Activated gamma-delta T cell (primary cell): Measurements from ENCODE around the gene ERFL.

Experiments used
- DNase-seq: peaks from one replicate; lab custom pipeline; 2025; lab: John Stamatoyannopoulos, UW
- total RNA-seq, 2 donors: gene quantifications; one replicate each; lab custom pipeline; 2026; lab: John Stamatoyannopoulos, UW

Gene ERFL
- 4.7 to 21.4 reads per million in 2 donors for total RNA-seq

DNA sequence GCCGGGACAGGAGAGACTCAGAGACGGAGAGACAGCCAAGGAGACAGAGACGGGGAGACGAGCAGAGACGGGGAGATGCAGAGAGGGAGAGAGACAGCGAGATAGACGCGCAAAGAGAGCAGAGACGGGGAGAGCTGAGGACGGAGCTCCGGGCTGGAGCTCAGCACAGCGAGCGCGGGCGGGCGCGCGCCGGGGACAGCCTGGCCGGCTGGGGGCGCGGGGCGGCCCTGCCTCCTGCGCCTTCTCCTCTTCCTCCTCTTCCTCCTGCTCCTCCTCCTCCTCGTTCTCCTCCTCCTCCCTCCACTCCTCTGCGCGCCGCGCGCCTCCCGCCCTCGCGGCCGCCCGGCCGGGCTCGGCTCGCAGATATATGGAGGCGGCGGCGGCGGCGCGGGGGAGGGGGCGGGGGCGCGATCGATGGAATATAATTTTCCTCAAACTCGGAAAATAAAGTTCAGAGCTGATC lies at the start of gene ERFL:
Gene ERFL, minus strand, starts transcription at position 229 of the 463 bp plus-strand sequence. CDS start 15,530 bp downstream, outside the sequence.
- DNase-seq: no peak

DNA sequence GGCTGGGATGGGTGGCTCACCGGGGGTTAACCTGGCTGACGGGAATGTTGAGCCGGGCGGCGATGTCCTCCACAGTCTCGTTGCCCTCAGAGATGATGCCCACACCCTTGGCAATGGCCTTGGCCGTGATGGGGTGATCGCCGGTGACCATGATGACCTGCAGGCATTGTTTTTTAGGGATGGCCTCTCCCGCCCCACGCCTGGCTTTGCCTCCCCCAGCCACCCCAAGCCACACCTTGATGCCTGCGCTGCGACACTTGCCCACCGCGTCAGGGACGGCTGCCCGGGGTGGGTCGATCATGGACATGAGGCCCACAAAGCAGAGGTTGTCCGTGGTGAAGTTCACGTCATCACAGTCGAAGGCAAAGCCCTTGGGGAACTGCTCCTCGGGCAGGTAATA lies 49.7 kb upstream of the ERFL start:
- DNase-seq: no peak

DNA sequence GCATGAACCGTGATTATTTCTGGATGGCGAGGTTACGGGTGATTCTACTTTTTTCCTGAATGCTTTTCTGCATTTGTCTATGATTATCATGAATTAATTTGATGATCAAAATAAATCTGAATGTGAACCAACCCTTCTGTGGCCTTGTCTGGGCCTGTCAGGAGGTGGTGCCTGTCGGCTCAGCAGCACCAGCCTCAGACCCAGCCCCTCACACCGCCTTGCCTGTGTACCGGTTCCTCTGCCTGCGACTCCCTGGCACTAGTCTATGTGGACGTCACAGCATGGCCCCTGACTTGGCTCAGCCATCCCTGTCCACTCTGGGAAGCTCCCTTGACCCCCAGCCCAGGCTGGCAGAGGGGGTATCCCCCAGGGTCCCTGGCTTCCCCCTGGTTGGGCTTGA lies 46.4 kb upstream of the ERFL start:
- no peak for DNase-seq

DNA sequence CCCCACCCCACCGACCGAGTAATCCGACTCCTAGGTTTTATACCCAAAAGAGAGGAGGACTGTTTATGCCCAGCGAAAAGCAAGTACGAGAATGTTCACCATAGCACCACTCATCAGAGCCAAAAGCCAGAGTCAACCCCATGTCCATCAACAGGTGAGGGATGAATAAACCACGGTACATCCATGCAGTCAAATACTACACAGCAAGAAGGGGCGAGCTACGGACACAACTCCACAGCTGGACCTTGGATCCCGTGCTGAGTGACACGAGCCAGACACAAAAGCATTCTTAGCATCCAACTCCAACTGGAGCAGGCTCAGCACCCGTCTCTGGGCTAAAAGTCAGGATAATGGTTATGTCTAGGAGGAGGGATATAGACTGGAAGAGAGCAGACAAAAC lies 43.1 kb upstream of the ERFL start:
- DNase-seq: no peak

DNA sequence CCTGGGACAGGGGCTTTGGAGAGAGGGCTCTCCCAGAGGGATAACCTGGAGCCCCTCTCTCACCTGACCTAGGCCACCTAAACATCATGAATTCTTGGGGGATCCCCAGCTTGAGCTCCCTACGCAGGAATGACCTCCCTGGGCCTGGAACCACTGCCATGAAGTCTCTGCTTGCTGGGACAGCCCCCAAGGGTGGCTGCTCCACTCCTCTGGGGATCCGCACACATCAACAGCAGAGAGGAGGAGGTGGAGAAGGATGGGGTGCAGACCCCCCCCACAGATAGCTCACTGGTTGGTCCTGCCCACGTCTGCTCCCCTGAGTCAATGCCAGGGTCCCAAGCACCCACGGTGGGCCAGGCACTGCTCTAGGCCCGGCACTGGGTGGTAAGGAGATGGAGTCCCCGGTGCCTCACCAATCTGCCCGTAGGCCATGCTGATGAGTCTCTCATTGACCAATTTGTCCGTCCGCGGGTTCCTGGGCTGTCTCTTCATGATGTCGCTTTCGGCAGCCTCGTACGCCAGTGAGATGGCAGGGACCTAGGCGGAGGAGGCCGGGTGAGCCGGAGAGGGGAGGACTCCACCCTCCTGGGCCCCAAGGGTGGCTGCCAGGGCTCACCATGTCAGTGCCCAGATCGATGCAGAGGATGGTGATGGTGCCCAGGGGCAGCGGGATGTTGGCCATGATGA lies 41.7 kb upstream of the ERFL start:
- DNase-seq: no peak

DNA sequence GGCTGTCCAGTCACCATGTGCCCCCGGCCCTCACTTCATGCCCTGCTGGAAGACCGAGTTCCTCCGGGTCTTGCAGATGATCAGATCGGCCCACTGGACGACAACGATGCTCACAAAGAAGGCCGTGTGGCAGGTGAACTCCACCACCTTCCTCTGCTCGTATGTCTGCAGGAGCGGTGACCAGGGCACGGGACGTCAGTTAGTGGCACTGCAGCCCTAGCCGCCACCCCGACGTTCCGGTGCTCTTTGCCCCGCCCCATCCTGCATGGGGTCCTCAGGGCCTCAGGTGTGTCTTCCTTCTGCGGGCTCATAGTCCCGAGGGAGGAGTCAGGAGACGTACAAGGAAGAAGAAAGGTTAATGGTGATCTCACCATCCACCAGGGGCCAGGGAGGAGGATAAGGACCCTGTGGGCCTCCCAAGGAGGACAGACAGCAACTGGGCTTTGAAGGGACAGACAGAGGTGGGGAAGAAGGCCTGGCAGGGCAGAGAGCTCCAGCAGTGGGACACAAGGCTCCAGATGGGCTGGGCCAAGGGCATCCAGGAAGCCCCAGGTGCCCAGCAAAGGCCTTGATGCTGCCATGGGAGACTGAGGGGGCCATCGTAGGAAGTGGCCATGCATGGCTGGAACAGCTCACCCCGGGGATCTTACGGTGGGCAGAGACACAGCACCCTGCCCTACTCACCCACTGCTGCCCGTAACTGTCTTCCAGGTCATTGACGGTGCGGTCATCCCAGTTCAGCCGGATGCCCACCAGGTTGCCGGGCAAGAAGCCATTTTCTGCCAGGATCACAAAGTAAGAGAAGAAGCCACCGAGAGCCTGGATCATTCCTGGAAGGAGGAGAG lies 40.7 kb upstream of the ERFL start:
- DNase-seq: no peak

DNA sequence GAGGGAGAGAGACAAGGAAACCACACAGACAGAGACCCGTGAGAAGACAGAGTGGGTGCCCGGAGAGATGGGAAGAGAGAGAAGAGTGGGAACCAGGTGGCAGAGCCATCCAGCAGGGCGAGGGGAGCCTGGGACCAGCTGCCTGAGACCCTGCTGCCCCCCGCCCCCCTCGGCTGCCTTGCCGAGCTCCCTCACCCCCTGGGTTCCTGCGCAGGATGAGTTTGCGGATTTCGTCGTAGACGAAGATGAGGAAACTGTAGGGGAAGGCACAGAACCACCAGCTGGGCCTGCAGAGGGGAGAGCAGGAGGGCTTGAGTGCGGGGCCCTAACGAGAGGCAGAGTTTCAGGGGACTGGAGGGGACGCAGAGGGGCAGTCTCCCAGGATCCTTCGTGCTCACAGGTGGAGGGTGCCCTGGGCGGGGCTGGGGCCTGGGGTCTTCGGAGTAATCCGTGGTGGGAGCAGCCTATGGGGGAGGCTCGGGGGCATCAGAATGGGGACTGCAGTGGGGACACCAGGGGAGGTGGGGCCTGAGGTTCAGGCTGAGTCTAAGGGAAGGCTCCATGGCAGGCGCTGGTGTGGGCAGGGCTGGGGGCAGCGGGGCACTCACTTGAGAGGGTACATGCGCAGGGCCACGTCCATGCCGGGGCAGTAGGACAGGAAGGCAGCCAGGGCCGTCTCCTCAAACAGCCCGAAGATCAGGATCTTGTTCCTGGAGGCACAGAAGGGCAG lies 39.0 kb upstream of the ERFL start:
- no peak for DNase-seq

DNA sequence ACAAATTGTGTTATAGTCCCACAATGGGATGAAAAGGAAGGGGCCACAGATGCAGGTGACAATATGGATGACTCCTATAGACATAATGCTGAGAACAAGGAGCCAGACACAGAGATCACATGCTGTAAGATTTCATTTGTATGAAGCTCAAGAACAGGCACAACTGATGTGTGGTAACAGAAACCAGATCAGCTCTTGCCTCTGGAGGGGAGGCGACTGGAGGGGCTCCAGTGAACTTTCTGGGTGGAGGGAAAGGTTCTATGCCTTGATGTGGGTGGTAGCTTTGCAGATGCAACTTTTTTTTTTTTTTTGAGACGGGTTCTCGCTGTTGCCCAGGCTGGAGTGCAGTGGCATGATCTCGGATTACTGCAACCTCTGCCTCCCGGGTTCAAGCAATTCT lies 36.9 kb upstream of the ERFL start:
- no peak for DNase-seq

DNA sequence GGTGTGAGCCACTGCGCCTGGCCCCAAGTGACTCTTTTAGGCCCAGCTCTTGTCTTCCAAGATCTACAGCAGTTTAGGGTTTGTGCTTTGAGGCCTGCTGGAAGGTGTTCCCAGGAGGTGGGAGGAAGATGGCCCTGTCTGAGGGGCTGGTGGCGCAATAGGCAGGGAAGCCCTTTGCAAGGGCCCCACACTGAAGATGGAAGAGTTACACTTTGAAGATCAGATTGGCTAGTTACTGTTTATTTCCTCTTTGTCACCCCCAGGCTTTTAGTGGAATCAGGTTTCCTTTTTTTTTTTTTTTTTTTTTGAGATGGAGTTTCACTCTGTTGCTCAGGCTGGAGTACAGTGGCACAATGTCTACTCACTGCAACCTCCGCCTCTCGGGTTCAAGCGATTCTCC lies 32.7 kb upstream of the ERFL start:
- no peak for DNase-seq

DNA sequence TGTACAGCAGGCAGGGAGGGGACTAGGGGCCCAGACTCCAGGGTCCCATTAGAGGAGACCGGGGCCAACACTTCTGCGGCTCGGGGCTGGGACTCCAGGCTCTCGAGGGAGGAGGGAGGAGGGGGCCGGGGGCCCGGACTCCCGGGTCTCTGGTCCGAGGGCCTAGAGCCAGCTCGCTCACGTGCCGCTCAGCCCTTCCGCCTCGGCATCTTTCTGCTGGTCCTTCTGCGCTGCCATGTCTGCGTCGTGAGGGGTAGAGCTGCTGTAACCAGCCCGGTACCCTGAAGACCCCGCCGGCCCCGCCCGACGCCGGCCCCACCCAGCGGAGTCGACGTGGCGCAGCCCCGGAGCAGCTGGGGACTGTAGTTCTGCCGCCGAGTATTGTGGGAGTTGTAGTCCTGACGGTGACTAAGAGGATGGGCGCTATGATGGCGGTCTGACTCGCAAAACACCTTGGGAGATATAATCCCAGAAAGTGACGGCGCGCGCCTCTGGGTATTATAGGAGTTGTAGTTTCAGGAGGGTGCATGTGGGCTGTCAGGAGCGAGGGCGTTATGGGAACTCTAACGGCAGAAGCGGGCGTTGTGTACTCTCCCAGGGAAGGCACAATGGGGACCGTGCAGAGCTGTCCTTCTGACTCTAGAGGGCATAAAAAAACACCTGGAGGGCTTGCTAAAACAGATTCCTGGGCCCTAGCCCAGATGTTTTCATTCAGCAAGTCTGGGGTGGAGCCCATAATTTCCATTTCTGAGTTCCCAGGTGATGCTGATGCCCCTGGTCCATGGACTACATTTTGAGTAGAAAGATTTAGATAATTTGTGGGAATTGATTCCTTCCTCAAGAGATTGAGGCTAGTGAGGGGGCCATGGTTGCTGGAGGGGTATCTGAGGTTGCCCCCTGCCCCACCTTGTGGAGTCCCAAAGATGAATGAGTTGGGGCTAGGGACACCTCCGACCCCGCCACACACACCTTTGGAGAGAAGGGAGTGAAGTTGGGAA lies 31.1 kb upstream of the ERFL start, which contains the start of gene RABAC1:
Gene RABAC1, minus strand, starts transcription at position 266 of the 998 bp plus-strand sequence. Its CDS starts 29 bp downstream, at position 237.
- peak; percentile 61 for DNase-seq

DNA sequence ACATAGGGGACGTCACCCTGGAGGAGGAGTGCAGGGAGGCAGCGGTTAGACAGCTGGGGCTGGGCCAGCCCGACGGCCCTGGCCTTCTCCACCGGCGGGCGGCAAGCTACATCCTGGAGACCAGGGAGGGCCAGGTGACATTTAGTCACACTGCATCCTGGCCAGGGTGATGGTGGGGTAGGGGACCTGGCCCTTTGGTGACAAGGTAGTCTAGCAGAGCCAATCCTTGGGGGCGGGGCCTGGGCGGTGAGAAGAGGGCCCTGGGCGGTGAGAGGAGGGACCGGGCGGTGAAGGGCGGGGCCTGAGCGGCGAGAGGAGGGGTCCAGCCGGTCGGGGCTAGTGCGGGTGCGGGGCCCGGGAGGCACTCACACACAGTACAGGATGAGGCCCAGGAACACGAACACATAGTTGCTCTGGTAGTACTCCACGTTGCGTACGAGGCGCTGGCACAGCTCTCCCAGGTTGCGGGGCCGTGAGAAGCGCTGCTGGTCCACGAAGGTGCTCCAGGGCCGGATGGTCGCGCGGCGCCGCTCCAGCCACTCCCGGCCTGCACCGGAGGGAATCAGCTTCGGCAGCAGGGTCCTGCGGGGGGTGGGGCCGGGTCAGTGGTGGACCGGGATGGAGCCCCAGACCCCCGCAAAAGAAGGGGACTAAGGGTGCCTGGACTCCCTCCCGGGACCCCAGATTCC lies 30.3 kb upstream of the ERFL start:
- peak; percentile 60 for DNase-seq

DNA sequence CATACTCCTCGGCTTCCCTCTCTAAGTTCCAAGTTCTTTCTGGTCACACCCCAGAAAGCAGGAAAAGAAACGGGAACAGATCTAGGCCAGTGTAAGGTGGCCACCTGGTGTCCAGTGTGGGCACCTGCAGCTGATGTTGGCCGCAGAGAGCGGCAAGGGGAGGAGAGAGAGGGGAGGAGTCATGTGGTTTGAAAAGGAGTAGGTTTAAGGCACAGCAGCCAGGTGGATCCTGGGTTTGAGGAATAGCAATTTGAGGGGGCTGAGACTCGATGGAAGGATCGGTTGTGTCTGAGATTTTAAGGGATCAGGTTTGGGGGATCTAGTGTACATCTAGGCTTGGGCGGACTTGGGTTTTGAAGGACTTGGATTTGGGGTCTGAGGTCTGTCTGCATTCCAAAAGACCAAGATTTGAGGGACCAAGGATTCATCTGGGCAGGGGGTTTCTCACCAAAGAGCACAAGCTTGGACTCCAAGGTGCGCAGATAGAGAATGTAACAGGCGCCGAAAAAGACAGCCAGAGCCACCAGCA lies 29.7 kb upstream of the ERFL start:
- no peak for DNase-seq

DNA sequence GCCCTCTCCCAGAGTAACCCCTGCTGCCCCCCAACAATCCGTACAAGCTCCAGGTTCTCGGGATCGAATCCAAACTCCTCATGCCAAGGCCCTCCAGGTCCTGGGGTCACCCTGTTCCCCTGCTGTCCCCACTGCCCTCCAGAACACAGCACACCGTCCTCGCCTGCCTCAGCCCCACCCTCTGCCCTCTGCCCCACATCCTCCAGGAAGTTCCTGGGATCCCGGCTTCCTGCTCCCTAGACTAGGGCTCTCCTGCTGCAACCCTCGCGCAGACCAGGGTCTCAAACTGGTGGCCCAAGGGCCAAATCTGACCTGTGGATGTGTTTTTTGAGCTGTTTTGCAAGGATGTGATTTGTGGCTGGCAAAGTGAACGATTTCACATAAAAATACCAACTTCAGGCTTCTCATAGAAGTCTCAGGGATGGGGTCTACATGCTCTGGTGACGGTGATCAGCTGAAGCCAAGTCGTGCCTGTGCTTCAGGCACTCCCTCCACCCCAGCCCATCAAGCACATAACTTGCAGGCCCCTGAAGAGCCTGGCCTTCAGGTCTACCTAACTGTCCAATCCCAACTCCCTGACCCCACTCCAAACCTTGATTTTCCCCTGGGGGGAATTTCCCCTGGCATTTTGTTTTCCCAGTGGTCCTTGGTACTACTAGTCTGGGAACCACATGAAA lies 29.1 kb upstream of the ERFL start:
- DNase-seq: no peak

DNA sequence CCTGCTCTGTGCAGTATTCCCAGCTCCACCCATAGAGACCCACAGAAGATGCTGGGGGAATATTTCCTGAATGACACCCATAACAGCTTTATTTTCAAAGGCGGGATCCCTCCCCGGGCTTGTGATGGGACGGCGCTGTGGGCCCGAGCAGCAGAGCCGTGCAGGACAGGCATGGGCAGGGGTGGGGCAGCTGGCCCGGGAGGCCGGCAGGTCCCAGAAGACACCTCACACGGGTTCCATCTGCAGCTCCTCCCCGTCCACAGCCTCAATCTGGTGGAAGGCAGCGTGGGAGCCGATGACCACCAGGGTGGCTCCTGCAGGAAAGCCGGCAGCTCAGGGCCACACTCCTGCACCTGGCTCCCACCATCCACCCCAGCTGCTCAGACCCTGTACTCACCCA lies 28.4 kb upstream of the ERFL start:
- no peak for DNase-seq

DNA sequence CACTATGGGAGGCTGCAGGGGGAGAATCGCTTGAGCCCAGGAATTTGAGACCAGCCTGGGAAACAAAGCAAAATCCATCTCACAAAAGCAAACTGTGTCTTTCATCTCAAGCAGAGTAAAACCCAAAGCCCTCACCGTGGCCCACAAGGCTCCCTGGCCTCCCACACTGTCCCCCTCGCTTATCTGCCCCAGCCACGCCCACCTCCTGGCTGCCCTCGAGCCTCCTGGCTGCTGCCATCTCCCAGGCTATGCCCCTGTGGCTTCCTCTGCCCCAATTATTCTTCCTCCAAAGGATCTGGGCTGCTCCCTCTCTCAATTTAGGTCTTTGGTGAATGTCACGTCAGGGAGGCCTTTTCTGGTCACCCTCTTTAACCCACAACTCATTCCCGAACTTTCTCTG lies 27.3 kb upstream of the ERFL start:
- DNase-seq: no peak

DNA sequence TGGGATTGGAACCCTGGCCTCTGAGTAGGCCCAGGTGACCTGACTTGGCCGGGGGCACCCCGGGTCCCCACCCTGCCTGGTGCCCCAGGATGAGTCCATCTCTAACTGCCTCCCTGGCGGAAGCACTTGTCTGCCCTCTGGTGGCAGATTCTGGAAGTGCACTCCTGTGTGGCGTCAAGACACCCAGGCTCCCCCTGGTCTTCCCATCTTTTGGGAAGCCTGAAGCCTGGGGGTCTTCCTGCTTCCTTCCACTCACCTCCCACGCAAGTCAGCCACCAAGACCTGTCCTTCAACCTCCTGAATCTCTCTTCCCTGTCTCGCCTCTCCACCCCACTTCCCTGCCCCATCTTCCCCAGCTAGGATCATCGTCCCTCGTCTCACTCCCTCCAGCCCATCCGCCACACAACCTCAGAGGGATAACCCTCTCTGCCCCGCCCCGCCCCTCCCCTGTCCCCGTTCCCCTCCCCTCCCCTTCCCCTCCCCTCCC lies 23.5 kb upstream of the ERFL start:
- no peak for DNase-seq

DNA sequence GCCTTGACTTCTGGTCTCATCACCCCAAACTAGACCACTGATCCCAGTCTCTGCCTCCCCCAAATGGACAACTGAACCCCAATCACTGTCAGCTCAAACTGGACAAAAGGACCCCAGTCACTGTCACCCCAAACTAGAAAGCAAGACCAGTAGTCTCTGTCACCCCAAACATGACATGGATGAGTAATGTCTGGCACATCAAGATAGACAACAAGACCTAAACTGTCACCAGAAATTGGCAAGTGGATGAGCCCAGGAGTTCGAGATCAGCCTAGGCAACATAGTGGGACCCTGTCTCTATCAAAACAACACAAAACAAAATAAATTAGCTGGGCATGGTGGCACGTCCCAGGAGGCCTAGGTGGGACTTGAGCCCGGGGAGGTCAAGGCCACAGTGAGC lies 18.8 kb upstream of the ERFL start:
- DNase-seq: no peak

DNA sequence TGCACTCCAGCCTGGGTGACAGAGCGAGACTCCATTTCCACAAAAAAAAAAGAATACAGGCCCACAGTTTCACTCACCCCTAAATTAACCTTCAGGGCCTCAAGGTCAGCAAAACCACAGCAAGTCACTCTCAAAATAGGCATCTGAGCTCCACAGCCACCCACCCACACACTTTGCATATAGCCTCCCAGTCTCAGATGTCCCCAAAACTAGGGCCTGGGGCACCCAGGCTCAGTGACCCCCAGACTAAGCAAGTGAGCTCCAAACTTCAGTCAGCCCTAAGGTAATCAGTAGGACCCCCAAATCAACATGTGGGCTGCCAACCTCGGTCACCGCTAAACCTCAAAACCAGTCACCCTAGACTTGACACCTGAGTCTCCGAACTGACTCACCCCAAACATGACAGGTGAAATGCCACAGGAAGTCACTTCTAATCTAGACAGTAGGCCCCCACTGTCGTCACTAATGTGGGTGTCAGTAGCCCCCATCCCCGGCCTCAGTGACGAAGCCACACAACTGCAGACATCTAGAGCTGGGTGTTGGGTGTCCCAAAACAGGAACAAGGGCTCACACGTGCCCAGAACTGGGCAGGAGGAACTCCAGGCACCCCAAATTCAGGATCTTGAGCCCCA lies 17.0 kb upstream of the ERFL start:
- DNase-seq: no peak

DNA sequence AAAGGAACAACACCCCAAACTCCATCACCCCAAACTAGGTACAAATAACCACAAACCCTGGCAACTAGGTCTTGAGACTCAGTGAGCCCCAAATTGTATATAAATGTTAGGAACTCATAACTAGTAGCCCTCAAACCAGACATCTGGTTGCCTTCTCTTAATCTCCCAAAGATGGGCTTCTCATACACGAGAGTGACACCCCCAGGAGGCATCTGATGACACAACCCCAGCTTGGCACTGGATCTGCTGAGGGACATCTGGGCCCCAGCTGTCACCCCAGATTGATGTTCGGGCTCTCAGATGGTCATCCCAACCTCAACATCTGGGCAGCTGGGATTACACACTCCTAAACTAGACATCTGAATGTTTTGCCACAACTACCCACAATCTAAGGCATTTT lies 16.1 kb upstream of the ERFL start:
- DNase-seq: no peak
